Upper lobe of left lung (tissue), 4 donors: ENCODE measurements around the gene RASA1.

Experiments
- CTCF ChIP-seq, 6 experiments: fragments of 450-650 bp in 4 of 6; fragments of 200-600 bp in 2 of 6; sonication (generic) in 2 of 6; IDR thresholded peaks; one replicate each; pipeline ENCODE4 v1.5.1; 2016 to 2019; ENCODE audit warnings: antibody characterized with exemption in 6 of 6
- EP300 ChIP-seq, 4 donors: sonication (generic); formaldehyde crosslinking; IDR thresholded peaks; one replicate each; pipeline ENCODE4 v1.5.1; 2017; ENCODE audit warnings: antibody characterized with exemption in 4 of 4, control low read depth in 2 of 4
- POLR2A ChIP-seq, 4 donors: fragments of 450-650 bp; IDR thresholded peaks; one replicate each; pipeline ENCODE4 v1.5.1; 2016 to 2017; ENCODE audit warnings: antibody characterized with exemption in 4 of 4, mild to moderate bottlenecking in 2 of 4

GRCh38 chr5:87369431-87369830 lies 101.7 kb downstream of the RASA1 start:
- no peak for TF ChIP-seq POLR2A (IDR thresholded peaks at IDR 0.05)
- no peak for TF ChIP-seq CTCF (IDR thresholded peaks at IDR 0.05)
- TF ChIP-seq EP300 (IDR thresholded peaks at IDR 0.05), result no peak
